WI38 (cell line): Measurements from ENCODE around the gene SSNA1.

Experiments
- H3K4me3 ChIP-seq: 2 replicates; pipeline ENCODE4 v1.5.1; 2011; ENCODE audit warnings: low read depth, mild to moderate bottlenecking, control low read depth, low read length
- CTCF ChIP-seq: IDR thresholded peaks from 2 replicates; pipeline ENCODE4 v1.5.1; 2012; ENCODE audit warnings: low read depth, mild to moderate bottlenecking, control low read depth, low read length

Gene SSNA1

GRCh38 chr9:137157618-137158415, 30.7 kb upstream of the SSNA1 start:
- H3K4me3 ChIP-seq: no peak overlapping the region
- no peak for TF ChIP-seq CTCF

- no peak overlapping the region for H3K4me3 ChIP-seq
- TF ChIP-seq CTCF: no peak
Observed at GRCh38 chr9:137158625-137159024, 29.9 kb upstream of the SSNA1 start.

GRCh38 chr9:137159105-137160053, 29.1 kb upstream of the SSNA1 start:
- H3K4me3 ChIP-seq: no peak overlapping the region
- TF ChIP-seq CTCF: no peak

- no peak overlapping the region for H3K4me3 ChIP-seq
- no peak for TF ChIP-seq CTCF
Observed at GRCh38 chr9:137160054-137160425, 28.4 kb upstream of the SSNA1 start.

GRCh38 chr9:137160716-137161557, 27.5 kb upstream of the SSNA1 start:
- no peak overlapping the region for H3K4me3 ChIP-seq
- no peak for TF ChIP-seq CTCF

GRCh38 chr9:137161558-137162486, 26.7 kb upstream of the SSNA1 start:
- no peak overlapping the region for H3K4me3 ChIP-seq
- TF ChIP-seq CTCF: no peak
